HG03064 (cell line): ENCODE data around the gene GCLC.

ENCODE experiments used
- ATAC-seq: cut with Tn5 transposase; IDR thresholded peaks from one replicate; pipeline ENCODE4 v1.9.1; 2021; ENCODE audit warnings: low read depth; ENCODE audit not compliant: unreplicated experiment

The GCLC gene

DNA sequence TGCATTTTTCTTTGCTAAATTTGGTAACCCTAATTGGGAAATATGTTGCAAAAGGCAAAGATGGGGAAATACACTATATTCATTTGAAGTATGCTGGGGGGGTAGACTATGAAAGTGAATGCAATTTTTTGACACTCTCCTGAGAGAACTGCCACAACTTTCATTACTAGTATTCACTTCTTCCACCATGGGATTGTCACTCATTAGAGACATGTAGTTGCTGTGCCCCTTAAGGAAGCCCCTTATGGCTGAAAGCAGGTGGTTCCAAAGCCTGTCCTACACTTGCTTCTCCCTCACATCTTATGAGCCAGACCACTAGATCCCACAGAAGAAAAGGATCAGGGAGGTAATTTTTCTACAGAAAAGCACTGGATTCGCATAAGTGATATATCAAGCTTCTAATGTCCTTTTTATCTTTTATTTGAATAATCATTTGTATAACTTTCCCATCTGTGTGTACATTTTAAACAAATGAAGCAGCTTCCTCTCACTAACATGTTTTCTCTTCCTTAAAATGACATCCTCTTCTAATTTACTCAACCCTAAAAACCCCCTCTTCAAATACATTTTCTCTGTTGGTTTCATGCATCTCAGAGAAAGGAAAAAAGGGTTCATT is 83.8 kb downstream of the GCLC start:
- ATAC-seq, result no peak

GRCh38 chr6:53458105-53458866 is 86.6 kb downstream of the GCLC start:
- no peak for ATAC-seq

DNA sequence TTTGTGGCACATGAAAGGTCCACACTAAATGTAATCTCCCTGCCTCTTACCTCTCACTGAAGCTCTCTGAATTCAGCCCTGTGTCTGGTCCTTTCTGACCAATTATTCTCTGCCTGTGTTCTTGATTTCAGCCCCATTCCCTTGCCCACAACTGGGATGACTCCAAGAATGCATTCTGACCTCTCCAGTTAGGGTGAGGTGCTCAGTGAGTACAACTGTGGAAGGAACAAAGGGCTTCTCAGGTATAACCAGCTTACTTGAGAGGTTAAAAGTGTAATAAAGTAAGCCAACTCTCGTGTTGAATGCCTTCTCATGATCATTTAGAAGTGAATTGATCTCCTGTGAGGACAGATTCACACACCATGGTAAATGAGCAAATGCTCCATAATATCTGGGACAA is 88.1 kb downstream of the GCLC start:
- ATAC-seq, result no peak

- no peak for ATAC-seq
Measured at GRCh38 chr6:53455678-53456077, 89.2 kb downstream of the GCLC start.

DNA sequence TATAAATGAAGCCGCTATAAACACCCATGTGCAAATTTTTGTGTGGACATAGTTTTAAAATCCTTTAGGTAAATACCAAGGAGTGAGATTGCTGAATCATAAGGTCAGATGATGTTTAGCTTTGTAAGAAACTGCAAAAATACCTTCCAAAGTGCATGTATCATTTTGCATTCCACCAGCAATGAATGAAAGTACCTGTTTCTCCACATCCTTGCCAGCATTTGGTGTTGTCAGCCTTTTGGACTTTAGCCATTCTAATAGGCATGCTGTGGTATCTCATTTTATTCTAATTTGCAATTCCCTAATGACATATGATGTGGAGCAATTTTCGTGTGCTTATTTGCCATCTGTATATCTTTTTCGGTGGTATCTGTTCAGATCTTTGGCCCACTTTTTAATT is 93.7 kb downstream of the GCLC start:
- no peak for ATAC-seq

- ATAC-seq, result no peak
Measured at GRCh38 chr6:53447865-53448264, 97.0 kb downstream of the GCLC start.
